HEK293T (cell line): ENCODE results near the gene KCNQ1.

Experiments
- ARNT ChIP-seq: fragments of 450-650 bp; IDR thresholded peaks from 2 replicates; pipeline ENCODE4 v1.6.1; 2017; ENCODE audit warnings: mild to moderate bottlenecking
- BHLHE40 ChIP-seq: fragments of 450-650 bp; IDR thresholded peaks from 2 replicates; pipeline ENCODE4 v1.6.1; 2016; ENCODE audit warnings: mild to moderate bottlenecking, moderate library complexity, borderline replicate concordance
- FOXK2 ChIP-seq: fragments of 450-650 bp; IDR thresholded peaks from 2 replicates; pipeline ENCODE4 v1.6.1; 2016; ENCODE audit warnings: mild to moderate bottlenecking
- SP1 ChIP-seq: fragments of 450-650 bp; IDR thresholded peaks from 2 replicates; pipeline ENCODE4 v1.6.1; 2017
- TARDBP ChIP-seq: fragments of 450-650 bp; IDR thresholded peaks from 2 replicates; pipeline ENCODE4 v1.6.1; 2016

DNA sequence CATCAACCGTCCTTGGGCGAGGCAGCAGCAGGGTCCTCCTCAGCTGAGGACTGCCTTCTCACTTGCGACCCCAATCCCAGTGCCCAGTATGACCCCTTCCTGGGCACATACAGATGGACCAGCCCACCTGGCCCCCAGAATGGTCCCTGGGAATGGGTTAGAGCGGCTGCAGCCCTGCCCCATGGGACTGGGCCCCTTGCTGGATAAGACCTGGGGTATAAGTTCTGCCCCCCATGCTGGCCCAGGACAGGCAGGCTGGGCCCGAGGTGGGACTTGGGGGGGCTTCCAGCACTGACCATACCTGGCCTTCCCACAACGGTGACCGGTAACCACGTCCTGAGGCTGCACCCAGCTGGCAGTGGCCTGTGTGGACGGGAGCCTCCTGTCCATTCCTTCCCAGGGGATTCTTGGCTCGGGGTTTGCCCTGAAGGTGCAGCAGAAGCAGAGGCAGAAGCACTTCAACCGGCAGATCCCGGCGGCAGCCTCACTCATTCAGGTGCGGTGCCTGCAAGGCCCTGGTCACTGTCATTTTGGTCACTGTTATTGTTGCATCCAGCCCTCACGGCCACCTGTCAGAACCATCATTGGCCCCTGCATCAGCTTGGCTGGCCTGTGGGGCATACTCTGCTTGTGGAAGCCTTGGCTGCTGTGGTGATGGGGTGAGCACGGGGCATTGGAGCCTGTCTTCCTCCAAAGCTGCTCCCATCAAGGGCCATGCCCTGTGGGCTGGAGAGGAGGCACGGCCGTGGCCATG is 140.2 kb downstream of the KCNQ1 start:
- TF ChIP-seq FOXK2 = no peak
- TF ChIP-seq BHLHE40 = no peak
- TF ChIP-seq SP1 = no peak
- no peak for TF ChIP-seq TARDBP
- TF ChIP-seq ARNT = no peak
